ENCODE results near the gene ANG. TPM values are rescaled to one million over a fixed set of nuclear protein-coding genes. Genes with fewer than 3 reads are reported as not detected.

The ANG gene
- total and polyA plus RNA-seq, 2 donors (not counting 1 experiment from before 2014, with no cell fraction given) = 1.7 to 2.0 TPM

- Histone ChIP-seq H3K4me3 (ENCODE audit: control extremely low read depth in 1 of 5, extremely low read depth in 1 of 5, insufficient read depth in 1 of 5, low read depth in 2 of 5, low read length in 4 of 5) (peak overlapping the region; percentile 81 to 95 (median 92)), H3K4me1 (ENCODE audit: control insufficient read depth in 2 of 2, insufficient read depth in 2 of 2, low read length in 2 of 2) (peaks cover 31 to 48% of the 10 kb centered on the region in 2 donors), H3K9me3 (ENCODE audit: control extremely low read depth in 1 of 3, control insufficient read depth in 2 of 3, insufficient read depth in 1 of 3, low read length in 2 of 3) (no peaks in the 10 kb centered on the region), H3K9ac (ENCODE audit: low read length) (peak overlapping the region; percentile 87), H2AFZ (ENCODE audit: insufficient read depth, low read depth, low read length, poor library complexity, severe bottlenecking) (peak overlapping the region; percentile 81), H3K79me2 (ENCODE audit: control insufficient read depth, insufficient read depth, low read length) (no peaks in the 10 kb centered on the region), H3K36me3 (replicated peaks in 1 of 2; ENCODE audit: control extremely low read depth in 1 of 2, control insufficient read depth in 1 of 2, extremely low read depth in 1 of 2, insufficient read depth in 2 of 2, low read length in 1 of 2) (no peaks in the 10 kb centered on the region), H3K27ac (ENCODE audit: low read length in 2 of 2) (peak overlapping the region; percentile 92 to 94), H3K4me2 (replicated peaks; ENCODE audit: low read depth, low read length, poor library complexity, severe bottlenecking) (peak overlapping the region; percentile 76), H3K27me3 (replicated peaks in 1 of 4; ENCODE audit: control extremely low read depth in 1 of 4, control insufficient read depth in 3 of 4, insufficient read depth in 4 of 4, low read length in 3 of 4) (no peaks in the 10 kb centered on the region), H4K20me1 (ENCODE audit: control insufficient read depth, insufficient read depth, low read length, poor library complexity, severe bottlenecking) (no peaks in the 10 kb centered on the region)
- Mint-ChIP-seq H3K27ac (no peak overlapping the region), H3K4me3 (no peak overlapping the region), H3K27me3 (no peaks in the 10 kb centered on the region), H3K9me3 (ENCODE audit: insufficient read depth) (no peaks in the 10 kb centered on the region), H3K4me1 (peaks cover 15% of the 10 kb centered on the region)
- DNase-seq = peak; percentile 93
- ChIA-PET CTCF (interaction anchor here (0.8 to 20.0 kb wide), 21 partner anchors 11 to 354 kb away, joined by 3 to 445 read pairs (median 6); partner anchors contain the start of genes PARP2, PIP4P1 and TEP1), POLR2A (interaction anchor here (0.7 to 5.8 kb wide), 10 partner anchors 10 to 358 kb away, joined by 3 to 42 read pairs (median 8); partner anchors contain the start of genes PARP2, PIP4P1, RNASE6 and TEP1)
- WGBS (ENCODE audit: insufficient coverage) = under 1% methylated on average over 20 of the region's 25 CpGs
- intact Hi-C loops (cut with micrococcal nuclease) = loop anchor here (1.0 to 5.0 kb wide), 6 partner anchors 13 to 338 kb away; partner anchors contain the start of genes PARP2, PIP4P1 and TEP1
- peak; percentile 25 for ATAC-seq (ENCODE audit: low read depth)
- no peak for TF ChIP-seq EZH2 (IDR thresholded peaks at IDR 0.05; ENCODE audit: borderline replicate concordance, insufficient read depth, low read depth, low read length, poor library complexity, severe bottlenecking)
- no peak for TF ChIP-seq CTCF (IDR thresholded peaks at IDR 0.05)
These were observed 7.0 kb upstream of the ANG start for GRCh38 chr14:20681348-20682126.

GRCh38 chr14:20682127-20682434 lies 6.5 kb upstream of the ANG start:
- no peak overlapping the region for H3K27ac Mint-ChIP-seq
- Histone ChIP-seq H3K27me3 (replicated peaks in 1 of 4; ENCODE audit: control extremely low read depth in 1 of 4, control insufficient read depth in 3 of 4, insufficient read depth in 4 of 4, low read length in 3 of 4) (no peaks in the 10 kb centered on the region), H3K4me3 (ENCODE audit: control extremely low read depth in 1 of 5, extremely low read depth in 1 of 5, insufficient read depth in 1 of 5, low read depth in 2 of 5, low read length in 4 of 5) (peak overlapping the region; percentile 81 to 95 (median 92)), H3K79me2 (ENCODE audit: control insufficient read depth, insufficient read depth, low read length) (no peaks in the 10 kb centered on the region), H3K9me3 (ENCODE audit: control extremely low read depth in 1 of 3, control insufficient read depth in 2 of 3, insufficient read depth in 1 of 3, low read length in 2 of 3) (no peaks in the 10 kb centered on the region), H4K20me1 (ENCODE audit: control insufficient read depth, insufficient read depth, low read length, poor library complexity, severe bottlenecking) (no peaks in the 10 kb centered on the region), H3K9ac (ENCODE audit: low read length) (peak overlapping the region; percentile 87), H3K36me3 (replicated peaks in 1 of 2; ENCODE audit: control extremely low read depth in 1 of 2, control insufficient read depth in 1 of 2, extremely low read depth in 1 of 2, insufficient read depth in 2 of 2, low read length in 1 of 2) (no peaks in the 10 kb centered on the region), H3K4me2 (replicated peaks; ENCODE audit: low read depth, low read length, poor library complexity, severe bottlenecking) (peak overlapping the region; percentile 76), H3K4me1 (ENCODE audit: control insufficient read depth in 2 of 2, insufficient read depth in 2 of 2, low read length in 2 of 2) (peaks cover 31 to 48% of the 10 kb centered on the region in 2 donors), H2AFZ (ENCODE audit: insufficient read depth, low read depth, low read length, poor library complexity, severe bottlenecking) (peak overlapping the region; percentile 81), H3K27ac (ENCODE audit: low read length in 2 of 2) (peak overlapping the region; percentile 92 to 94)
- TF ChIP-seq EZH2 (IDR thresholded peaks at IDR 0.05; ENCODE audit: borderline replicate concordance, insufficient read depth, low read depth, low read length, poor library complexity, severe bottlenecking) = no peak
- no peak for TF ChIP-seq CTCF (IDR thresholded peaks at IDR 0.05)
- no peaks in the 10 kb centered on the region for H3K9me3 Mint-ChIP-seq (ENCODE audit: insufficient read depth)
- CTCF ChIA-PET = interaction anchor here (1.5 to 20.0 kb wide), 13 partner anchors 10 to 355 kb away, joined by 6 to 445 read pairs (median 17); partner anchors contain the start of genes PIP4P1 and TEP1
- POLR2A ChIA-PET = interaction anchor here (1.7 to 5.8 kb wide), 6 partner anchors 14 to 339 kb away, joined by 4 to 42 read pairs (median 13); partner anchors contain the start of genes PARP2, PIP4P1 and RNASE6
- no peaks in the 10 kb centered on the region for H3K27me3 Mint-ChIP-seq
- 0% methylated on average over 11 of the region's 11 CpGs for WGBS (ENCODE audit: insufficient coverage)
- no peak overlapping the region for H3K4me3 Mint-ChIP-seq
- DNase-seq (no peak), ATAC-seq (ENCODE audit: low read depth) (no peak)
- intact Hi-C loops (cut with micrococcal nuclease) = loop anchor here (1.0 to 5.0 kb wide), 2 partner anchors 290 to 339 kb away; partner anchors contain the start of gene PARP2
- H3K4me1 Mint-ChIP-seq = peaks cover 15% of the 10 kb centered on the region

All from B cell (primary cell).